Transverse colon (tissue), 3 donors: ENCODE data around the gene GET3.

Experiments used
- CTCF ChIP-seq, 5 experiments: fragments of 200-600 bp in 3 of 5; fragments of 450-650 bp in 2 of 5; sonication (generic) in 3 of 5; IDR thresholded peaks; 1 replicate in 2 of 5; 2 replicates in 3 of 5; pipeline ENCODE4 v1.5.1; 2016 to 2017; ENCODE audit warnings: antibody characterized with exemption in 5 of 5, inconsistent platforms in 3 of 5, mild to moderate bottlenecking in 2 of 5, moderate library complexity in 1 of 5
- EP300 ChIP-seq: sonication (generic); formaldehyde crosslinking; IDR thresholded peaks from one replicate; pipeline ENCODE4 v1.6.1; 2017; ENCODE audit warnings: antibody characterized with exemption, low read depth
- POLR2A ChIP-seq: fragments of 450-650 bp; IDR thresholded peaks from one replicate; pipeline ENCODE4 v1.6.1; 2016; ENCODE audit warnings: antibody characterized with exemption, mild to moderate bottlenecking, moderate library complexity

- no peak for TF ChIP-seq CTCF (IDR thresholded peaks at IDR 0.05)
- no peak for TF ChIP-seq EP300
- no peak for TF ChIP-seq POLR2A
Observed at GRCh38 chr19:12689012-12689411, 48.3 kb upstream of the GET3 start.
